ENCODE measurements around the gene CCNDBP1.

Gene CCNDBP1

GRCh38 chr15:43207024-43207423 is 21.8 kb downstream of the CCNDBP1 start:
- no peak overlapping the region for H3K4me3 ChIP-seq (replicated peaks; ENCODE audit: low read depth, low read length)
- DNase-seq (ENCODE audit: low read depth), result no peak
- no peak for TF ChIP-seq CTCF (IDR thresholded peaks at IDR 0.05; ENCODE audit: low read length, missing control alignments)

- DNase-seq (ENCODE audit: low read depth), result no peak
- no peak for TF ChIP-seq CTCF (IDR thresholded peaks at IDR 0.05; ENCODE audit: low read length, missing control alignments)
- no peak overlapping the region for H3K4me3 ChIP-seq (replicated peaks; ENCODE audit: low read depth, low read length)
These were observed 23.1 kb downstream of the CCNDBP1 start for GRCh38 chr15:43208052-43209002.

- peak; percentile 4 for TF ChIP-seq CTCF (IDR thresholded peaks at IDR 0.05; ENCODE audit: low read length, missing control alignments)
- peak; percentile 18 for DNase-seq (ENCODE audit: low read depth)
- no peak overlapping the region for H3K4me3 ChIP-seq (replicated peaks; ENCODE audit: low read depth, low read length)
These were observed 24.0 kb downstream of the CCNDBP1 start for GRCh38 chr15:43209059-43209824.

- no peak for DNase-seq (ENCODE audit: low read depth)
- no peak overlapping the region for H3K4me3 ChIP-seq (replicated peaks; ENCODE audit: low read depth, low read length)
- no peak for TF ChIP-seq CTCF (IDR thresholded peaks at IDR 0.05; ENCODE audit: low read length, missing control alignments)
These were observed 25.1 kb downstream of the CCNDBP1 start for GRCh38 chr15:43210172-43210745.

GRCh38 chr15:43210807-43211206 is 25.6 kb downstream of the CCNDBP1 start:
- no peak overlapping the region for H3K4me3 ChIP-seq (replicated peaks; ENCODE audit: low read depth, low read length)
- no peak for DNase-seq (ENCODE audit: low read depth)
- no peak for TF ChIP-seq CTCF (IDR thresholded peaks at IDR 0.05; ENCODE audit: low read length, missing control alignments)

- TF ChIP-seq CTCF (IDR thresholded peaks at IDR 0.05; ENCODE audit: low read length, missing control alignments), result no peak
- H3K4me3 ChIP-seq (replicated peaks; ENCODE audit: low read depth, low read length), result no peak overlapping the region
- DNase-seq (ENCODE audit: low read depth), result no peak
These were observed 26.1 kb downstream of the CCNDBP1 start for GRCh38 chr15:43211224-43211735.
